ENCODE data around the gene AADACL2.

The AADACL2 gene

DNA sequence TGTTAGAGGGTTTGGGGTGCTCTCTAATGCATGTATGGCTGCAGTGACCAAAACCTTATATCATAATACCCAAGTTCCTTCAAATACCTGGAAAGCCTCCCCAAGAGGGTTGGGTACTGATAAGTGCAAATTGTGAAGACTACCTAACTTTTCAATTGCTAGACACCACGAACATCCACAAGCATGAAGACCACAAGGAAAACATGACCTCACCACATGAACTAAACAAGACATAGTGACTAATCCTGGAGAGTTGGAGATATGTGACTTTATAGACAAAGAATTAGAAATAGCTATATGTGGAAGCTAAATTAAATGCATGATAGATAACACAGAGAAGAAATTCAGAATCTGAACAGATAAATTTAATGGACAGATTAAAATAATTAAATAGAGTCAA lies 23.9 kb upstream of the AADACL2 start:
- no peaks in the 10 kb centered on the region for H3K9me3 ChIP-seq (ENCODE audit: insufficient read depth, low read depth, low read length)
- no peaks in the 10 kb centered on the region for H3K36me3 ChIP-seq (ENCODE audit: insufficient read depth, low read length)
- no peaks in the 10 kb centered on the region for H3K79me2 ChIP-seq (ENCODE audit: insufficient read depth, low read length)
- no peak overlapping the region for H3K9ac ChIP-seq (ENCODE audit: low read depth, low read length, poor library complexity, severe bottlenecking)
- no peak overlapping the region for H2AFZ ChIP-seq (ENCODE audit: low read length)
- H3K4me1 ChIP-seq (ENCODE audit: insufficient read depth, low read length, poor library complexity, severe bottlenecking), result peaks cover 8% of the 10 kb centered on the region
- H3K27me3 ChIP-seq (ENCODE audit: insufficient read depth, low read length, poor library complexity, severe bottlenecking), result no peaks in the 10 kb centered on the region
- no peak overlapping the region for H3K4me2 ChIP-seq (ENCODE audit: low read depth, low read length, poor library complexity, severe bottlenecking)
- H3K4me3 ChIP-seq (ENCODE audit: low read length, poor library complexity, severe bottlenecking), result no peak overlapping the region
- TF ChIP-seq, protein P1, sequence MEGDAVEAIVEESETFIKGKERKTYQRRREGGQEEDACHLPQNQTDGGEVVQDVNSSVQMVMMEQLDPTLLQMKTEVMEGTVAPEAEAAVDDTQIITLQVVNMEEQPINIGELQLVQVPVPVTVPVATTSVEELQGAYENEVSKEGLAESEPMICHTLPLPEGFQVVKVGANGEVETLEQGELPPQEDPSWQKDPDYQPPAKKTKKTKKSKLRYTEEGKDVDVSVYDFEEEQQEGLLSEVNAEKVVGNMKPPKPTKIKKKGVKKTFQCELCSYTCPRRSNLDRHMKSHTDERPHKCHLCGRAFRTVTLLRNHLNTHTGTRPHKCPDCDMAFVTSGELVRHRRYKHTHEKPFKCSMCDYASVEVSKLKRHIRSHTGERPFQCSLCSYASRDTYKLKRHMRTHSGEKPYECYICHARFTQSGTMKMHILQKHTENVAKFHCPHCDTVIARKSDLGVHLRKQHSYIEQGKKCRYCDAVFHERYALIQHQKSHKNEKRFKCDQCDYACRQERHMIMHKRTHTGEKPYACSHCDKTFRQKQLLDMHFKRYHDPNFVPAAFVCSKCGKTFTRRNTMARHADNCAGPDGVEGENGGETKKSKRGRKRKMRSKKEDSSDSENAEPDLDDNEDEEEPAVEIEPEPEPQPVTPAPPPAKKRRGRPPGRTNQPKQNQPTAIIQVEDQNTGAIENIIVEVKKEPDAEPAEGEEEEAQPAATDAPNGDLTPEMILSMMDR (conservative IDR thresholded peaks at IDR 0.05; ENCODE audit: low read length), result no peak
- no peak for TF ChIP-seq EZH2phosphoT487 (IDR thresholded peaks at IDR 0.05; ENCODE audit: borderline replicate concordance)
- H3F3A ChIP-seq (ENCODE audit: low read depth), result no peaks in the 10 kb centered on the region
- no peaks in the 10 kb centered on the region for H4K20me1 ChIP-seq (ENCODE audit: insufficient read depth, low read length, poor library complexity, severe bottlenecking)
- no peaks in the 10 kb centered on the region for H3K9me2 ChIP-seq (replicated peaks; ENCODE audit: low read depth, low read length)

DNA sequence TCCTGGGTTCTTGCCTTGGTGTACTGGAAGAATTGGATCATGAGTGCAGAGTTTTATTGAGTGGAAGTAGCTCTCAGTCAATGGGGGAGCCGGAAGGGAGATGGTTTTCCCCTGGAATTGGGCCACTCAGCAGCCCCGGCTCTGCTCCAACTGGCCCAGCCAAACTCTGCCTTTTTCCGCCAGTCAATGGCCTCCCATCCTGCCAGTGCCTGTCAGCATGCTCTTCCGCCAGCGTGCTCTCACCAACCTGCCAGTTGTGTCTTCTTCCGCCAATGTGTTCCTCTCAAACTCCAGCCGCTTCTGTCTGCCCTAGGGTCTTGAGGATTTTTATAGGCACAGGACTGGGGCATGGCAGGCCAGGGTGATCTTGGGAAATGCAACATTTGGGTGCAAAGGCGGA lies 12.4 kb upstream of the AADACL2 start:
- Histone ChIP-seq H4K20me1 (ENCODE audit: insufficient read depth, low read length, poor library complexity, severe bottlenecking) (no peaks in the 10 kb centered on the region), H3K27me3 (ENCODE audit: insufficient read depth, low read length, poor library complexity, severe bottlenecking) (no peaks in the 10 kb centered on the region), H3K9ac (ENCODE audit: low read depth, low read length, poor library complexity, severe bottlenecking) (no peak overlapping the region), H3K4me3 (ENCODE audit: low read length, poor library complexity, severe bottlenecking) (no peak overlapping the region), H3K36me3 (ENCODE audit: insufficient read depth, low read length) (no peaks in the 10 kb centered on the region), H3K9me3 (ENCODE audit: insufficient read depth, low read depth, low read length) (peaks cover 12% of the 10 kb centered on the region; the same call in 1 of the 2 replicates), H3F3A (ENCODE audit: low read depth) (no peaks in the 10 kb centered on the region), H3K4me1 (ENCODE audit: insufficient read depth, low read length, poor library complexity, severe bottlenecking) (no peaks in the 10 kb centered on the region), H3K9me2 (replicated peaks; ENCODE audit: low read depth, low read length) (no peaks in the 10 kb centered on the region), H3K79me2 (ENCODE audit: insufficient read depth, low read length) (no peaks in the 10 kb centered on the region), H3K4me2 (ENCODE audit: low read depth, low read length, poor library complexity, severe bottlenecking) (no peak overlapping the region), H2AFZ (ENCODE audit: low read length) (no peak overlapping the region)
- TF ChIP-seq, protein P1 (conservative IDR thresholded peaks at IDR 0.05; ENCODE audit: low read length), result no peak
- no peak for TF ChIP-seq EZH2phosphoT487 (IDR thresholded peaks at IDR 0.05; ENCODE audit: borderline replicate concordance)

DNA sequence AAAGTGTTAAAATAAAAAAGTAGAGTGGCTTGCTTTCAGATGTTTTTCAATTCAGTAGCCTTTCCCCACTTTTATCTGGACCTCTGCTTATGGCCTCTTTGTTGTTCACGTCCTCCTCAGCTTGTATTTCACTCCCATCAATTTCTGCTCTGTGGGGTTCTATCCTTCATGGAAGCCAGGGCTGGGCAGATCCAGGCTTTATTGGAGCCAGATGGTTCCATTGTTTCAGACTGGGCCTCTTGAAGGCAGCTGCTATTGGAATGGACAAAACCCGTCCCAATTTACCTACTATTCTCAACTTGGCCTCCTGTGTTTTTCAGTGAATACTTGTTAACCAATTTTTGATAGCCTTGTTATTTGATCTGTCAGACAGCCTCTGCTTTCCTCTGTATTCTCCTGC lies 10.9 kb upstream of the AADACL2 start:
- Histone ChIP-seq H3K36me3 (ENCODE audit: insufficient read depth, low read length) (no peaks in the 10 kb centered on the region), H3K9ac (ENCODE audit: low read depth, low read length, poor library complexity, severe bottlenecking) (no peak overlapping the region), H3K4me1 (ENCODE audit: insufficient read depth, low read length, poor library complexity, severe bottlenecking) (no peaks in the 10 kb centered on the region), H3K79me2 (ENCODE audit: insufficient read depth, low read length) (no peaks in the 10 kb centered on the region), H3K4me3 (ENCODE audit: low read length, poor library complexity, severe bottlenecking) (no peak overlapping the region), H4K20me1 (ENCODE audit: insufficient read depth, low read length, poor library complexity, severe bottlenecking) (no peaks in the 10 kb centered on the region), H3K9me2 (replicated peaks; ENCODE audit: low read depth, low read length) (no peaks in the 10 kb centered on the region), H3K27me3 (ENCODE audit: insufficient read depth, low read length, poor library complexity, severe bottlenecking) (no peaks in the 10 kb centered on the region), H3F3A (ENCODE audit: low read depth) (no peaks in the 10 kb centered on the region), H2AFZ (ENCODE audit: low read length) (no peak overlapping the region), H3K4me2 (ENCODE audit: low read depth, low read length, poor library complexity, severe bottlenecking) (no peak overlapping the region), H3K9me3 (ENCODE audit: insufficient read depth, low read depth, low read length) (peaks cover 12% of the 10 kb centered on the region; the same call in 1 of the 2 replicates)
- TF ChIP-seq, protein P1 (conservative IDR thresholded peaks at IDR 0.05; ENCODE audit: low read length), result no peak
- TF ChIP-seq EZH2phosphoT487 (IDR thresholded peaks at IDR 0.05; ENCODE audit: borderline replicate concordance), result no peak

Data from Loucy (cell line).